Natural killer cell (primary cell): ENCODE measurements around the gene OR5AN1. TPM values are rescaled to one million over a fixed set of nuclear protein-coding genes. Genes with fewer than 3 reads are reported as not detected.

Experiments
- total RNA-seq, 4 donors: library from RNA; stranded (reverse); fragments of 120-200 nt in 1 of 4; gene quantifications; one replicate each; pipeline versions ENCODE4 v1.2.3 to v1.2.4, GENCODE V29; 2013 to 2022

OR5AN1 gene
- total RNA-seq, 3 donors from 2014 or later (not counting 1 experiment from before 2014, with no cell fraction given): not detected

Other genes starting within 250 kb of the OR5AN1 start
- gene FAM111A, start 216.0 kb upstream of the OR5AN1 start, total RNA-seq: 100 to 1,000 TPM in 2 of 3 donors, 10 to 100 TPM in 1; 93.7 to 125 (median 102) TPM
- under 1 TPM; 0.21 to 0.90 (median 0.59) TPM for gene DTX4, start 186.8 kb upstream of the OR5AN1 start, total RNA-seq
- gene MPEG1, start 146.0 kb upstream of the OR5AN1 start, total RNA-seq: 10 to 100 TPM; 11.1 to 20.0 (median 19.6) TPM
- not detected for gene OR5A2, start 67.5 kb downstream of the OR5AN1 start, total RNA-seq
- gene OR5A1, start 77.6 kb downstream of the OR5AN1 start, total RNA-seq: not detected
- not detected for gene OR4D6, start 98.1 kb downstream of the OR5AN1 start, total RNA-seq
- gene OR4D10, start 114.4 kb downstream of the OR5AN1 start, total RNA-seq: not detected
- not detected for gene OR4D11, start 144.7 kb downstream of the OR5AN1 start, total RNA-seq
- not detected for gene OR4D9, start 152.6 kb downstream of the OR5AN1 start, total RNA-seq